Ramos (cell line): ENCODE results near the gene SLIT1.

Experiments used
- in situ Hi-C: fragments of 300-500 bp; cut with MboI; formaldehyde crosslinking; loops from one replicate; pipeline ENCODE4 v1.14.3; 2022; ENCODE audit warnings: low sequenced_read_pairs; ENCODE audit not compliant: unreplicated experiment

The SLIT1 gene

DNA sequence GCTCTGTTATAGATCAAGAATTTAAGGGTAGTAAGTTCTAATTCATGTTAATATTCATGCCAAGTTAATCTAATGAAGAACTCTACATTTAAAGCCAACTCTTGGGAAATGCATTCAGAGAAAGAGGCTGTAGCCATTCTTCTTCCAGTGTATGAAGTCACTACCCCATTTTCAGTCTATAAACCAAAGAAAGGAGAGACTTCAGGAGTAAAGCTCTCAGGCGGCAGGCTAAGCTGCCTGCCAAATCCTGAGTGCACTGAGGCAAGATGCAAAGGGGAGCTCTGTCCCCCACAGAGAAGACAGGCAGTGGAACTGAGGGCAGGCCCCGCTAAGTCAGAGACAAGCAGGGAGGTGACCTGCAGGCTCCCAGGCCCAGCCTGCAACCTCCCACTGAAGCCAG is 41.5 kb downstream of the SLIT1 start:
- in situ Hi-C loops = no loop called here

- in situ Hi-C loops = no loop called here
These were observed 42.9 kb downstream of the SLIT1 start for GRCh38 chr10:97142834-97143233.

DNA sequence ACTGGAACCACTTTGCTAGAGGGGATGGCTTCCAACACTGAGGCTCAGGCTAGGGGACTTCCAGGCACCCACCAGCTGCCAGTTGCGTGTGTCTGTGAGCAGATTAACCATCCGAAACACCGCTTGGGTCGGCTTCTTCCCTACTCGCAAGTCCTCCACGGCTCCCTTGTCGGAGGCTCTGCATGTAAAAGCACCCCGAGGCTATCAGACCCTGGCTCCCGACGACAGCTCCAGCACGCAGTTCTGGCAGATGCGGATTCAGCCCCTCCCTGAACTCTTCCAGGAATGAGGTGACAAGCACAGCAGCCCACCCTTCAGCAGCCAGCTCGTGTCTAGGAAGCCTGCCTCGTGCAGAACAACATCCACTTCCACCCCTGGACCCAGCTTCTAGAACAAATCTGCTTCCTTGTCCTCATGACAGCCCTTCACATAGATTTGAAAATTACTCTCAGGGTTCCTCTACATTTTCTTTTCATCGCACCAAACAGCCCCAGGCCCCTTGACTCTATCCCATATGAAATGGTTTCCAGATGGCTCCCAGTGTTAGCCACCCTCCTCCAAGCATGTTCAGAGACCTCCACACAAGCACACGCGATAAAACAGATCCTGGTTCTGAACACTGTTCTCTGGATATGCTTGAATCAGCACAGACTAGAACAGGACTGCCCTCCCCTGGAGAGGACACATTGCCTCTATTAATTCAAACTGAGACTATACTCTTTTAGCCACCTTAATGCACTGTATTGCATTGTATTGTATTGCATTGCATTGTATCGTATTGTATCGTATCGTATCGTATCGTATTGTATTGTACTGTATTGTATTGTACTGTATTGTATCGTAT is 44.6 kb downstream of the SLIT1 start:
- in situ Hi-C loops = no loop called here

GRCh38 chr10:97140049-97140846 is 45.5 kb downstream of the SLIT1 start:
- in situ Hi-C loops = no loop called here

GRCh38 chr10:97139651-97140048 is 46.1 kb downstream of the SLIT1 start:
- in situ Hi-C loops = no loop called here

DNA sequence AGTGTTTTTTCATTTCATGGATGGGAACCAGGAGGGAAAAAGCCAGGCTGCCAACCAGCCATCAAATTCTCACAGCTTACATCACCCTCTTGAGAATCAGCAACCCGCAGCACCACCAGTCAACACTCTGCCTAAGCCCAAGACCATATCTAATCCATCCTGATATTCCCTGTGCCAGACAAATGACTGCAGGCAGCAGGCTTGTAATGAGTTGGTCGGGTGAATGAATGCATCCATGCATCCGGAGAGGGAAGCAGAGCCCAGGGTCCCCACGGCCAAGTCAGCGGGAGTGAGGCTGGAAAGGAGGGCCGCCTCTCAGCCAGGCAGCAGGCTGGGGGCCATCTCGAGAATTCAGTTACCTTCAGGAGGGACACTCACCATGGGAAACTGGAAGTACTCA is 46.9 kb downstream of the SLIT1 start:
- in situ Hi-C loops = no loop called here

DNA sequence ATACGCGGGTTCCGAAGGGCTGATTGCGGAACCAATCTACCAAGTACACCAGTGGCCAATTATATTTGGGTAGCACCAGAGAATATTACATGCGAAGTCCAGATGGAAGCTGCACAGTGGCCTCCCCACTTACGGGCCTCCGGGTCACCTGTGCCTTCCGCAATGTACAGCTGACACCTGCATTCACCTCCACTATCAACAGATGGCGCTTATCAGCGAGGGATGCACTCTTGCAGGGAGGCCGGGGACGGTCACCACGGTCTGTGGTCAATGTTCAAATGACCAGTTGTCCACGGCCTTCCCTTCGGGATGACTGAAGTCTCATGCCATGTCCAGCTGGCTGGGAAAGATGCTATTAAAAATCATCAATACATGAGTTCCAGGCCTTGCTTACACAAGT is 47.6 kb downstream of the SLIT1 start:
- in situ Hi-C loops = no loop called here

DNA sequence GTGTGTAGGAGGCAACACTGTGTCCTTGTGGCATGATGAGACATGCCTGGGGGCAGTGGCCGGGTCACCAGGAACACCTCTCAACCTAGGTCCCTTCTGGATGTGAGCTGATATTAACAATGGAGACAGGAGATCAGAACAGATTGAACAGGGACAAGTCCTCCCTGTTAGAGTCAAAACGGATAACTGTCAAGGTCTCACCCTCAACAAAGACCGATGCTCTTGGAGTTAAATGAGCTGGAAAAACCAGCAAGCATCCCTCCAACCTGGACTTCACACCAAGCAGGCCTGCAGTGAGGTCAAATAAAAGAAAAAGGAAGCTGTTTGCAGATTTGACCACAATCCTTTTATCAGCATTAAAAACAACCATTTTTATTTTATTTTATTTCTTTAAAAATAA is 49.0 kb downstream of the SLIT1 start:
- in situ Hi-C loops = no loop called here

GRCh38 chr10:97135464-97135863 is 50.3 kb downstream of the SLIT1 start:
- in situ Hi-C loops = no loop called here

DNA sequence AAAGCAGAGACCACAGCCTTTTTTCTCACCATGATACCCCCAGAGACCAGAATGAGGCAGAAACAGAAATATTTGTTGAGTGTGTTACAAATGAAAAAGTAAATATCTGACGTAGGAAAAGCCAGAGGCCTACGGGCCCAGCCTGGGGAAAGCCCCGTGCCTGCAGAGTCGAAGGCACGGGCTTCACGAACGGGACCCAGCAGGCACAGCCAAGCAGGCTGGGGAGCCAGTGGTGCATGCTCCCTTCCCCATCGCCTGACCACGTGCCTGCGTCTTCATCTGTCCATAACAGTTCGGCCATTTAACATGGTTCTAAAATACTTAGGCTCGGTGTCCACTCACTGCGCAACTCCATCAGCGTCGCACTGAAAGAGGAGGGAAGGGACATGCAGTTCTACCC is 50.8 kb downstream of the SLIT1 start:
- in situ Hi-C loops = no loop called here

DNA sequence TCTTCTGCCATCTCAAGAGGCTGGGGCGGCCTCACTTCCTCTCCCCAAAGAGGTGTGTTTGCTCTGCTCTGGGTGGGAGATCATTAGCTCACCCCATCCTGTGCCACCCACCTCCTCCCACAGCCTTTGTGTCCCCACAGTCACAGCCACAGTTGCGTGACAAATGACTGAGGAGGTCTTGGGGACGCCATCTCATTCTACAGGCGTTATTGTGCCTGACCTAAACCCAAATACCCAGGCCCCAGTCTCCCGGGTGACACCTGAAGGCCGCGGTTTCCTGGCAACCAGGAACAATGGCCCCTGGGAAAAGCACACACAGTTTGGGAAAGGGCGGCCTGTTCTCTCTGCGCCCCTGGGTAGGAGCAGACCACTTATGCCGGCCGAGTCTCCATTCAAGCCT is 51.6 kb downstream of the SLIT1 start:
- in situ Hi-C loops = no loop called here

GRCh38 chr10:97132273-97132672 is 53.5 kb downstream of the SLIT1 start:
- in situ Hi-C loops = no loop called here

DNA sequence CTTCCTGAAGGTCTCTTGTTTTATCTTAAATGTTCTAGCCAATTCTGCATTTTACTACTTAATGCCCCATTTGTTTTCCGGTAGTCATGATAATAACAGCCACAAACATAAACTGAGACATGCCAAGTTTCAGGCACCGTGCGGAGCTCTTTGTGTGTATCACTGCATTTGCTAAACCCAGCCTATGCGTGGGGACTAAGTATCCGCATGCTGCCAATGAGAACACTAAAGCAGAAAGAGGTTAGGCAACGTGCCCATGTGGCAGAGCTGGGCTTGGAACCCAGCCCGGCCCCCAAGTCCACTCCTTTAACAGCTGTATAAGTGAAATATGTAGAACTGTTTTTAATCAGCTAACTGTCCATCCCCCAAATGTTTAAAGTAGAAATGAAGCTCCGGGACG is 54.1 kb downstream of the SLIT1 start:
- in situ Hi-C loops = no loop called here

- in situ Hi-C loops = no loop called here
These were observed 54.6 kb downstream of the SLIT1 start for GRCh38 chr10:97131181-97131628.

DNA sequence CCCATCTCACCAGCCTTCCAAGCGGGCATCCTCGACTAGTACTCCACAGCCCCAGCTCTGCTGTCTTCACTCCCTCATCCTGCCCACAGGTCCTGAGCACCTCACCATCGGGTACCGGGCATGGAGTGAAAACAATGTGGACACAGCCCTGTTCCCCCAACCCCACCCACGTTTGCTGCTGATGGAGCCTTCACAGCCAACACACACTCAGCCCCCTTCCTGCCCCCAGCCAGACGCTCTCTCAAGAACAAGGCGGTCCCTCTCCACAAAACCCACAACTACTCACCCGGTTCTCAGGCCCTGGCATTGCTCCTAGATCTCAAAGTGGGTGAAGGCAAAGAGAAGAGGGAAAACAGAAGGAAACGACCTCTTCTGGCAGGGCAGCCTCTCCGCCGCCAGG is 56.1 kb downstream of the SLIT1 start:
- in situ Hi-C loops = no loop called here

DNA sequence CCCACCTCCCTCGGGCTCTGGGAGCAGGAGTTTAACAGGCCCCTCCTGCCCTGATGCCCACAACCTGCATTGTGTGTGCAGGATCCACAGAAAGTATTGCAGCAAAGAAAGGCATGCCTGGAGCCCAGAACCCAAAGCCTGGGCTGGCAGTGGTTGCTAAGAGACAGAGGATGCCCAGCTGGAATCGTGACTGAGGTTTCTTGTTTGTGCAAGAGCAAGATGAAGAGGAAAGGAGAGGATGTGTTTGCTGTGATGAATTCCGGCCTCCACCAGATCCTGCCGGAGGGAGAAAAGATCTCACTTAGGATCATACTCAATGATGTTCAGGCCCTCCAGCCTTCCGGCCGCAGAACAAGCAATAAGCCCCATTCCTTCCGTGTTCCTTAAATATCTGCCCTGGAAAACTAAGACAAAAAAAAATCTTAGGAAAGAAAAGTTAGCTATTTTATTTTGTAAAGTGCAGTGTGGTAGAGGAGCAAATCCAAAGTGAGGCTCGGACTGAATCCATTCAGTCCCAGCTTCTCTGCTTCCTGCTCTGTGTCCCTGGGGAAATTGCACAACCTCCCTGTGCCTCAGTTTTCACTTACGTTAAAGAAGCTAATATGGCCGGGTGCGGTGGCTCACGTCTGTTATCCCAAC is 57.1 kb downstream of the SLIT1 start:
- in situ Hi-C loops = no loop called here

DNA sequence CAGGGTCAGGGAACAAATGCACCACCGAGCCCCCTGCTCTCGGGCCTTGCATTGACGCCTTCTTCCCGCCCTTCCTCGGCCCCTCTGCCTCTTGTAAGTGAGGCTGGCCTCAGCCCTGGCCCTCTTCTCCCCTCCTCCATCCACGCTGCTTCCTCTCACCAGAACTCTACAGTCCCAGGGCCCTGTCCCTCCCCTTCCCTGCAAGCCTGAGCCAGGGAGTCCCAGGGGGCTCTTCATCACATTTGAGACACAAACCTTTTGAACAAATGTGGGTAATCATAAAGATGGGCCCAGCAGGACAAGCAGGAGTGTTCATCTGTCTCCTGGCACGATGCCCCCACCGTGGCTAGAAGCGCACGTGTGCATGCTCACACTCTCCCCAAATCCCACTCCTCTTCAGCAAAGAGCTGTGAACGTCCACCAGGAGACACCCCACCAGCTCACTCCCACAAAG is 57.7 kb downstream of the SLIT1 start:
- in situ Hi-C loops = no loop called here

GRCh38 chr10:97127509-97127908 is 58.2 kb downstream of the SLIT1 start:
- in situ Hi-C loops = no loop called here

DNA sequence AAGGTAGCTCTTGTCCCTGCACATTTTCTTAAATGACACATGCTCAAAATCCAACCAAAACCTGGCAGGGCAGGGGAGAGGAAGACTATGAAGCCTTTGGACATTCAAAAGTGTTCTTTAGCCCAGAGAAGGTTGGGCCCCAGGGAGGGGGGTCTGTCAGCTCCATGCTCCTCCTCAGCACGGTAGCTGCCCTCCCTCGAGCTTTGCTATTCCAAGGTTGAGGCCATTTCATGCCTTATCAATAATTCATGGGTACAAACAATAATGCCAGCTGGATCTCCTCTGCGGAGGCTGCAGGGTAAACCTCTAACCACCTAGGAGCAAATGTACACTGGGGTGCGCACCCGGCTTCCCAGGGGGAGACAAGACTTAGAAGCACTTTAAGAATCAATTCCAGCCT is 61.5 kb downstream of the SLIT1 start:
- in situ Hi-C loops = no loop called here

- in situ Hi-C loops = no loop called here
These were observed 62.0 kb downstream of the SLIT1 start for GRCh38 chr10:97123765-97124164.

- in situ Hi-C loops = no loop called here
These were observed 64.7 kb downstream of the SLIT1 start for GRCh38 chr10:97121041-97121440.
